Thyroid gland (tissue), 4 donors: ENCODE measurements around the gene ARSK. TPM values are rescaled to one million over a fixed set of nuclear protein-coding genes. Genes with fewer than 3 reads are reported as not detected.

Experiments
- DNase-seq, 2 donors: peaks; one replicate each; pipeline ENCODE4 v3.0.0-alpha.2; 2019
- H3K27ac ChIP-seq, 3 donors: fragments of 200-600 bp; sonication (generic); 1 replicate in 2 of 3; 2 replicates in 1 of 3; pipeline ENCODE4 v1.5.1; 2016 to 2019; ENCODE audit warnings: mild to moderate bottlenecking in 1 of 3, moderate library complexity in 1 of 3
- H3K27me3 ChIP-seq: fragments of 200-600 bp; sonication (generic); one replicate; pipeline ENCODE4 v1.5.1; 2019
- H3K36me3 ChIP-seq, 2 donors: fragments of 200-600 bp; sonication (generic); one replicate each; pipeline ENCODE4 v1.5.1; 2016 to 2019
- H3K4me1 ChIP-seq, 2 donors: fragments of 200-600 bp; sonication (generic); one replicate each; pipeline ENCODE4 v1.5.1; 2017 to 2019
- H3K4me3 ChIP-seq, 3 donors: fragments of 200-600 bp; sonication (generic); replicated peaks in 1 of 3; 1 replicate in 2 of 3; 2 replicates in 1 of 3; pipeline ENCODE4 v1.5.1; 2016; ENCODE audit warnings: mild to moderate bottlenecking in 1 of 3
- H3K9me3 ChIP-seq: fragments of 200-600 bp; sonication (generic); one replicate; pipeline ENCODE4 v1.5.1; 2017
- CTCF ChIP-seq, 6 experiments: fragments of 200-600 bp in 3 of 6; fragments of 450-650 bp in 3 of 6; sonication (generic) in 3 of 6; IDR thresholded peaks; one replicate each; pipeline ENCODE4 v1.5.1; 2016 to 2019; ENCODE audit warnings: antibody characterized with exemption in 6 of 6, mild to moderate bottlenecking in 2 of 6, inconsistent platforms in 1 of 6, moderate library complexity in 1 of 6
- POLR2A ChIP-seq, 2 donors: fragments of 450-650 bp; IDR thresholded peaks; one replicate each; pipeline ENCODE4 v1.6.1; 2017; ENCODE audit warnings: antibody characterized with exemption in 2 of 2, mild to moderate bottlenecking in 2 of 2, moderate library complexity in 1 of 2
- whole genome bisulfite sequencing, 2 donors: methylation state at CpG; one replicate each; pipeline ENCODE4 v1.1.5; 2017; 5-methylcytosine and 5-hydroxymethylcytosine counted together
- intact Hi-C: fragments of 100-400 bp; cut with DNase I; formaldehyde crosslinking; loops from one replicate; pipeline ENCODE4 v1.15.1; 2023
- total RNA-seq, 4 donors: library from RNA; depleted of rRNA; stranded (reverse); fragments of >200 nt; gene quantifications; one replicate each; pipeline ENCODE4 v1.2.3, GENCODE V29; 2016

The ARSK gene
- total RNA-seq, 4 donors from 2014 or later, result 7.8 to 11.4 (median 9.3) TPM

- Histone ChIP-seq H3K27me3 (no peaks in the 10 kb centered on the region), H3K9me3 (no peaks in the 10 kb centered on the region), H3K27ac (no peak overlapping the region), H3K4me3 (no peak overlapping the region), H3K36me3 (peaks cover 3 to 6% of the 10 kb centered on the region in 2 donors), H3K4me1 (no peaks in the 10 kb centered on the region)
- intact Hi-C loops, result no loop called here
- DNase-seq, result no peak
- TF ChIP-seq CTCF (IDR thresholded peaks at IDR 0.05) (no peak), POLR2A (IDR thresholded peaks at IDR 0.05) (no peak)
These were observed 21.1 kb upstream of the ARSK start for GRCh38 chr5:95533761-95534160.

- Histone ChIP-seq H3K4me1 (no peaks in the 10 kb centered on the region), H3K9me3 (no peaks in the 10 kb centered on the region), H3K27me3 (no peaks in the 10 kb centered on the region), H3K27ac (no peak overlapping the region), H3K36me3 (peaks cover 8 to 25% of the 10 kb centered on the region in 2 donors), H3K4me3 (no peak overlapping the region)
- TF ChIP-seq CTCF (IDR thresholded peaks at IDR 0.05) (no peak), POLR2A (IDR thresholded peaks at IDR 0.05) (no peak)
- no peak for DNase-seq
- intact Hi-C loops, result no loop called here
- WGBS, 2 donors, result 88 to 95% methylated on average over 2 of the region's 2 CpGs
These were observed 17.4 kb upstream of the ARSK start for GRCh38 chr5:95537501-95537900.

GRCh38 chr5:95543017-95543705, 11.7 kb upstream of the ARSK start:
- intact Hi-C loops, result no loop called here
- no peak for TF ChIP-seq CTCF (IDR thresholded peaks at IDR 0.05)
- no peak for TF ChIP-seq POLR2A (IDR thresholded peaks at IDR 0.05)
- no peaks in the 10 kb centered on the region for H3K27me3 ChIP-seq
- H3K9me3 ChIP-seq, result no peaks in the 10 kb centered on the region
- DNase-seq, result no peak
- WGBS, 2 donors, result 66 to 73% methylated on average over 3 of the region's 3 CpGs
- H3K4me1 ChIP-seq, result peaks cover 0 to 8% of the 10 kb centered on the region in 2 donors
- H3K4me3 ChIP-seq, result no peak overlapping the region
- peaks cover 8 to 22% of the 10 kb centered on the region in 2 donors for H3K36me3 ChIP-seq
- no peak overlapping the region for H3K27ac ChIP-seq

GRCh38 chr5:95549030-95549429, 5.9 kb upstream of the ARSK start:
- intact Hi-C loops, result no loop called here
- no peak overlapping the region for H3K4me3 ChIP-seq
- H3K9me3 ChIP-seq, result no peaks in the 10 kb centered on the region
- no peak for DNase-seq
- TF ChIP-seq CTCF (IDR thresholded peaks at IDR 0.05), result no peak
- peaks cover 5% of the 10 kb centered on the region in 2 donors for H3K4me1 ChIP-seq
- H3K36me3 ChIP-seq, result peaks cover 0 to 3% of the 10 kb centered on the region in 2 donors
- H3K27me3 ChIP-seq, result no peaks in the 10 kb centered on the region
- H3K27ac ChIP-seq, result no peak overlapping the region

GRCh38 chr5:95554331-95554646, 612 bp upstream of the ARSK start:
- H3K36me3 ChIP-seq, result no peaks in the 10 kb centered on the region
- peak overlapping the region; percentile 38 to 64 (median 48) for H3K4me3 ChIP-seq
- H3K4me1 ChIP-seq, result peaks cover 11 to 12% of the 10 kb centered on the region in 2 donors
- TF ChIP-seq CTCF (IDR thresholded peaks at IDR 0.05) (no peak), POLR2A (IDR thresholded peaks at IDR 0.05) (no peak)
- intact Hi-C loops, result no loop called here
- H3K27me3 ChIP-seq, result no peaks in the 10 kb centered on the region
- 0 to 3% methylated on average over 6 of the region's 6 CpGs for WGBS, 2 donors
- H3K9me3 ChIP-seq, result no peaks in the 10 kb centered on the region
- DNase-seq, result no peak
- peak overlapping the region; percentile 64 to 90 (median 89) for H3K27ac ChIP-seq
